Right hindlimb (tissue), 1 donor: ENCODE data around the gene SRP14.
A peak's percentile ranks its signal among the peaks of the same experiment; 100 is the strongest.
"Not testable (repeated sequence)": the region's sequence is repeated elsewhere in the genome, so short reads cannot be mapped to it uniquely, and the experiment has no call there.

Source experiments
- DNase-seq: peaks from one replicate; pipeline ENCODE4 v3.0.0-alpha.2; 2018

SRP14 gene, protein sequence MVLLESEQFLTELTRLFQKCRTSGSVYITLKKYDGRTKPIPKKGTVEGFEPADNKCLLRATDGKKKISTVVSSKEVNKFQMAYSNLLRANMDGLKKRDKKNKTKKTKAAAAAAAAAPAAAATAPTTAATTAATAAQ

DNA sequence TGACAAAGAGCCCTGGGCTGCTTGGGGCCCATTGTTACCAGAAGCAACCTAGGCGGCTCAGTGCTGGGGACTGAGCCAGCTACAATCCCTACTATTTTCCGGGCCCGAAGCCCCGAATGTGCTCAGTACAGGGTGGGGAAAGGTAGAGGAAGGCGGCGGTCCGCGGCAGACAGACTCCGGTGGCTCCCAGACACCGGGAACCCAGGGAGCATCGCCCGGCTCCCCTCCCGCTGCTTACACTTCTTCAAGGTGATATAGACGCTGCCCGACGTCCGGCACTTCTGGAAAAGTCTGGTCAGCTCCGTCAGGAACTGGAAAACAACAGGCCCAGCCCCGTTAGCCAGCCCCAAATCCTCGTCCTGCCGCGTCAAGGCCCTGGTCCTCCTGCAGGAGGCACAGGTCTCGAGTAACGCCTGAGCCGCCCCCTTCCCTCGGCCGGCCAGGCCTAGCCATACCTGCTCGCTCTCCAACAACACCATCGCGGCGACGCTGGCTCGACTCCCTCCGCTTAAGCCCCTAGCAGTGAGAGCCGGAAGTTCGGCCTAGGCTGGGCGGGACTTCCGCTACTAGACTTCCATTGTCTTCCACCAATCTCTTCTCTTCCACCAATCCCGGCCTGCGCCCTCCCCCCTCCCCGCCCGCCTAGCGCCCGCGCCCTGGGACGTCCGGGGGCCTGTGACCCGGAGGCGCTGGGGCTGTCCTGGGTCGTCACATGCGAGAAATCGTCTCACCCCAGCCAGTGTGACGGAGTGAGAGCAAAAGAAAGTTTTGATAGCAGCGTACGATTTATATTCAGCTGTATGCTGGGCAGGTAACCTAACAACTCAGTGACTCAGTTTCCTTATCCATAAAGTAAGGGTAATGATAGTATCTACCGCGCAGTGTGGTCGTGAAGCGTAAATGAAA lies at the start of gene SRP14:
Gene SRP14, minus strand, starts transcription at position 544 of the 906 bp plus-strand sequence. Its CDS starts 65 bp downstream, at position 479.
- peak; percentile 96 for DNase-seq

DNA sequence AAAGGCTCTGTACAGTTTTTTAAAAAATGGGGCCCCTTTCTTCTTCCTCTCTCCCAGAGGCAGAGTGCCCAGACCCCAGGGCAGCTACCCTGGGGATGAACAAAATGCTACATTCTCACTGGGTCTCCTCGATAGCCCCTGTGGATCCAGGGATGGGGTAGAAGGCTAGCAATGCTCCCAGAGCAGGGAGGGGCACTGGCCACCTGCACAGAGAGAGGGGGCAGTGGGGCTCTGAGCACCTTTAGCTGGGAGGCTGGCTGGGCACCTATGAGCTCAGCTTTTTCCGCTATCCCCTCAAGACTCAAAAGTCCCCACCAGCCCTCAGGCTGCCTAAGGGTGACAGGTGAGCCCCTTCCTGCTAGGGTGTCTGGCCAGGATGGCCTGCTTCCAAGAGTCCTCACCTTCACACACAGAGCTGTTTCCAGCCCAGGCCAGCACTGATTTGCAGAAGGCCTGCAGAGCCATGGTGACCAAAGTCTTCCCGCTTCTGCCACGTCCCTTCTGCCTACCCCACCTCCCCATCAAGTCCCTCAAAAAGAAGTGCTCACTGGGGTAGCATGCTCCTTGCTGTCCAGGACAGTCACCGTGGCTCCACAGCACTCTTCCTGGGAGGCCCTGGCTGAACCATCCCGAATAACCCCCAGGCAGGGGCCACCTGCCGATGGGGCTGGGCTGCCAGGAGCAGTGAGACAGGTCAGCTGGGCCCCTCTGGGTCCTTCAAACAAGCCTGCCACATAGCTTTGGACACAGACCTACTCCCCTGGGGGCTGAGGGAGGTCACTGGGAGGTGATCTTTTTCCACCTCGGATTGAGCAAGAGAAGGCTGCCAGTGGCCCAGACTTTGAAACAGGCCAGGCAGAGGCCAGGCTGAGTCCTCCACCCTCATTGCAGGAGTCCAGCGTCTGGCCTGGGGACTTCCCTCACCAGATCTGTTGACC lies 49.3 kb upstream of the SRP14 start:
- no peak for DNase-seq

GRCh38 chr15:40087068-40087810 lies 48.3 kb upstream of the SRP14 start:
- DNase-seq = no peak

- no peak for DNase-seq
Observed at GRCh38 chr15:40085266-40085665, 46.3 kb upstream of the SRP14 start.

DNA sequence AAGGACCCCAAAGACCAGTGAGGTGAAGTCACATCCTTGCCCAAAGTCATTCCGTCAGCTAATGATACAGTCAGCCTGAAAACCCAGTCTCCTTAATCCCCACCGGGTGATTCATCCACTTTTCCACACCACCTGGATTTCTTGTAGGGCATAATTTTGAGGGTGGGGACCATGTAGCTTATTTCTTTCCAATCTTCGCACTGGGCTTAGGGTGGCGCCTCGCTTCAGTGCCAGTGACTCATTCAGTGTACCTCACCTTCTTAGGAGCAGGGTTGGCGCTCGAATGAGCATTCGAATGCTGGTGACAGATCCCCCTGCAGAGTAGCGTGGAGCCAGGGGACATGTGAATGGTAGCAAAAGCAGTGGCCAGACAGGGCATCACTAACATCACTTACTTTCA lies 45.7 kb upstream of the SRP14 start:
- no peak for DNase-seq

DNA sequence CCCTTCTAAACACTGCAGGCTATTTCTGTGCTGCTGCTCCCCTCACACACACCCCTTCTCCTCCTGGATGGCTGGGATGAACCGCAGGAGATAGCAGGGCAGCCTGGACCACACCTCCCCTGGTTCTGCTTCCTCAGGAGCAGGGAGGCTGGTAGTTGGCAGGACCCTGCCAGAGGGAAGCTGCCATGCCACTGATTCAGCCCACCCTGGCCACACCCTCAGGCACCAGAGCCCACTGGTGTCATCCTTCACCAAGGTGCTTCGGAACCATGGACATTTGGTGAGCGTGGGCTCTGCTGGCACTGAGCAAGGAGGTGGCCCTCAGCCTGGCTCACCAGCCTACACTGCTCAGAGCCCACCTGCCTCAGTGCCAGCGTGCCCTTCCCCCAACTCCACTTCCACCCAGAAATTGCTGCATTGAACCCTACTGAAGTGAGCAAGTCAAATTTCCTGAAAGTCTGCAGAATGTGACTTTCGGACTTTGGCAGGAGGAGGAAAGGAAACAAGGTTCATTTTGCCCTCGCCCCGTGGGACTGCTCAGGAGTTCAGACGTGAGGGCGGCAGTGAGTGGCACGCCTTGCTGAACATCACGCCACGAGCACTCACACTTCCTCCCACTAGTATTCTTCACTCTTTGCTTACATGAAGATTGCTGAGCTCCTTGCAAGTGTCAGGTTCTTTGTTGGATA lies 43.4 kb upstream of the SRP14 start:
- DNase-seq = no peak

DNA sequence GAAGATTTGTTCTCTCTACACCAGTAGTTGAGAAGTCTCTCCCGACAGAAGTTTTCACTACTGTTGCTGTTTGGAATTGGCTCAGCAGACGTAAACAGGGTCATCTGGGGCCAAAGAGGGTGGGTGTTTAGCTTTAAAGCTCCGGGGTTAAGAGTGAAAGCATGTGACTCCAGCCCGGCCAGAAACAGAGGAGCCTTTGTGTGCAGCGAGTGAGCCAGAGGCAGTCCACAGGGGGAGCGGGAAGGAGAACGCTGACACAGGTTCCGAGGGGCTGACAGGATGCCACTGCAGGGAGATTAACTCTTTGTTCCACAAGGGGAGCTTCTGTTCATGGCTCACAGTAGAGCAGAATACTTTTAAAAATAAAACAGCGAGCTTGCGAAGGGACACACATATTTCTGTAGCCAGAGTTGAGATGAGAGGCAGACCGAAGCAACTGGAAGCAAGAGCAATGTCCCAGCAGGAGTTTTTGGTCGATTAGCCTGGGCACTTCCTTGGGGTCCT lies 42.8 kb upstream of the SRP14 start:
- DNase-seq = peak; percentile 84

GRCh38 chr15:40080847-40081246 lies 41.9 kb upstream of the SRP14 start:
- DNase-seq = no peak

GRCh38 chr15:40080104-40080503 lies 41.1 kb upstream of the SRP14 start:
- no peak for DNase-seq

- no peak for DNase-seq
Observed at GRCh38 chr15:40079456-40079855, 40.5 kb upstream of the SRP14 start.

DNA sequence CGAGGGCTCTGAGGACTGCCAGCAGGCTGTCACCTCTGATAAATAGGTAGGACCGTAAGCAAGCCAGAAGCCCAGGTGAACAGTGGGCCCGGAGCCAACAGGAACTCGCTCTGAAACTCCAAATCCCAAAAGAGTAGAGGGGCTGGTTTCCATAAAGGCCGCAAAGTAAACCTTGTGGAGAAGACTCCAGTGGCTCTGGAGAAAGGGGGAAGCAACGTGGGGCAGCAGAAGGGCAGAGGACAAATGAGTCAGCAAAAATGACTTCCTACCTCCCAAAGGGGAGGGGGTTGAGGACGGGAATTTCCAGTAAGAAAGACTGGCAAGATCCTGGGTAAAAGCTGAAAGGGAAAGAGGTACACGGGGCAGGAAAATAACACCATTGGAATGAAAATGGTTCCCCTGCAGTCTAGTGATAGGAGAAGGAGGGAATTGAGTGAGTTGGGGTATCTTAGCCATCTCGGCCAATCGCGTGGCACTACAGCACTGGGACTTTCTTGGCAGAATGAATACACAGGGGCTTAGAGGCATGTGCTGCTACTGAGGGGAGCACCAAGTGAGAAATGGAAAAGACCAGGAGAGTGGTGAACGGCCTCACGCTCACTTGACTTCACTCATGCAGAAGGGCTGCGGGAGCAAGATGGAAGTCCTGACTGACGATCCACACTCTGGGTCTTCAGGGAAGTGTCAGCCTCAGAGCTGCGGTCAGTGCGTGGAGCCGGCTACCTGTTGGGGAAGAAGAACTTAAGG lies 36.5 kb upstream of the SRP14 start:
- no peak for DNase-seq

DNA sequence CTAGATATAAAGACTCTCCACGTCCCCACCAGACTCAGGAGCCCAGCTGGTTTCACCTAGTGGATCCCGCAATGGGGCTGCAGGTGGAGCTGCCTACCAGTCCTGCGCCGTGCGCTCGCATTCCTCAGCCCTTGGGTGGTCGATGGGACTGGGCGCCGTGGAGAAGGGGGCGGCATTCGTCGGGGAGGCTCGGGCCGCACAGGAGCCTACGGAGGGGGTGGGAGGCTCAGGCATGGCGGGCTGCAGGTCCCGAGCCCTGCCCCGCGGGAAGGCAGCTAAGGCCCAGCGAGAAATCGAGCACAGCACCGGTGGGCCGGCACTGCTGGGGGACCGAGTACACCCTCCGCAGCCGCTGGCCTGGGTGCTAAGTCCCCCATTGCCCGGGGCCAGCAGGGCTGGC lies 35.7 kb upstream of the SRP14 start:
- DNase-seq = not testable (repeated sequence)

DNA sequence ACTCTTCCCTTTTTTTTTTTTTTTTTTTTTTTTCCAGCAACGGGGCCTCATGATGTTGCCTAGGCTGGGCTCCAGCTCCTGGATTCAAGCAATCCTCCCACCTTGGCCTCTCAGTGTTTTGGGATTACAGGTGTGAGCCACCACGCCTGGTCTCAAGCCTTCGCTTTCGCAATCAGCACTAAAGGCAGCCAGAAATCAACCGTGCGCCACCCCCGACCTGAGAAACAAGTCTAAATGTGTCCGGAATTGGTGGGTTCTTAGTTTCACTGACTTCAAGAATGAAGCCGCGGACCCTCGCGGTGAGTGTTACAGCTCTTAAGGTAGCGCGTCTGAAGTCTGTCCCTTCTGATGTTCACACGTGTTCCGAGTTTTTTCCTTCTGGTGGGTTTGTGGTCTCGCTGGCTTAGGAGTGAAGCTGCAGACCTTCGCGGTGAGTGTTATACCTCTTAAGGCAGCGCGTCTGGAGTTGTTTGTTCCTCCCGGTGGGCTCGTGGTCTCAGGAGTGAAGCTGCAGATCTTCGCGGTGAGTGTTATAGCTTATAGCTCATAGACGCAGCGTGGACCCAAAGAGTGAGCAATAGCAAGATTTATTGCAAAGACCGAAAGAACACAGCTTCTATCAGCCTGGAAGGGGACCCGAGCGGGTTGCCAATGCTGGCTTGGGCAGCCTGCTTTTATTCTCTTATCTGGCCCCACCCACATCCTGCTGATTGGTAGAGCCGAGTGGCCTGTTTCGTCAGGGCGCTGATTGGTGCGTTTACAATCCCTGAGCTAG lies 34.9 kb upstream of the SRP14 start:
- DNase-seq = not testable (repeated sequence)

DNA sequence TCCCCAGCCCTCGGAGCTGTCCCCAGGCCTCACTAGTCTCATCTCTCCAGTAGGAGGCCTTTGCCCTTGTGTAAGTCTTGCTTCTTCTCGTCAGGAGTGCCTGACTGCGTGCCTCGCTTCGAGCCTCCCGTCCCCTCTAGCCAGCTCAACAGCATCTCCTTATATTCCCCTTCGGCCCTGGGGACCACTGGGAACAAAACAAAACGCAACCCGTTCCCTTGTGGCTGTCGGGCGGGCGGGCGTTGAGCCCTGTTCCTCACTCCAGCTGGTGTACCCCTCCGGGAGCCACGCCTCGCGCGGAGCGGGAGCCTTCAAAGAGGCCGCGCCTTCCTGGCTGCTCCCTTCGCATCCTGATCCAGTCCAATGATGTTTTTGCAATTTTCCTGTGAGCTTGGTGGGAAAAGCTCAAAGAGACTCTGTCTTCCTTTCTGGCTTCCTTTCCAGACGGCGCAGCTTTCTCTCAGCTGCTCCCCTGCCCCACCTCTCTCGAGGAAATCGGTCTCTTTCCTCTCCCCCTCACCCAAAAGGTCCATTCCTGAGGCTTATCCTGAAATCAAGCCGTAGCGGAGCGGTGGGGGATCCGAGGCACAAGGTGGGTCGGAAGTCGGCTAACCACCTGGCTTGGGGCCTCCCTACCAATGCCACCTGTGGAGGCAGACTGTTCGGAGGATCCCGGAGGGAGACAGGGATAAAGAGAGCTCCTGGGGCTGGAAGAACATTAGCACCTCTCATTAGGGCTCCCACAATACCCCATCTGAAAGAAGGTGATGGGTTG lies 33.4 kb upstream of the SRP14 start:
- DNase-seq = no peak

DNA sequence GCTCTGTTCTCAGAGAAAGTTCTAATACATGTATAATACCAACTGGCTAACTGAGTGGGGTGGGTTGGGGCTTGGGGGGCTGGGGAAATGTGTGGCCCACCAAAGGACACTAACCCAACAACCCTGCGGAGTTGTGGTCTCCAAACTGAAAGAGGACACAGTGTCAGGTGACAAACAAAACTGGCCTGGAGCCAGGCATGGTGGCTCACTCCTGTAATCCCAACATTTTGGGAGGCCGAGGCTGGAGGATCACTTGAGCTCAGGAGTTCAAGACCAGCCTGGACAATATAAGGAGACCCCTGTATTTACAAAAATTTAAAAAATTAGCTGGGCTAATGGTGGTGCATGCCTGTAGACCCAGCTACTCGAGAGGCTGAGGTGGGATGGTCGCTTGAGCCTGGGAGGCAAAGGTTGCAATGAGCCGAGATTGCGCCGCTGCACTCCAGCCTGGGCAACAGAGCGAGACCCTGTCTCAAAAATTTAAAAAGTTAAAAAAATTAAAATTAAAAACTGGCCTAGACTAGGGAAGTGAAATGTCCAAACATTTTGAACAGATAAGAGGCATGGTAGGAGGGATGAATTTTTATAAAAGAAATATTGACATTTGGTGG lies 31.7 kb upstream of the SRP14 start:
- DNase-seq = no peak

GRCh38 chr15:40070166-40070557 lies 31.2 kb upstream of the SRP14 start:
- no peak for DNase-seq

GRCh38 chr15:40069178-40070165 lies 30.5 kb upstream of the SRP14 start:
- DNase-seq = peak; percentile 90
